Stomach (tissue), 4 donors: Measurements from ENCODE around the gene CTIF.

ENCODE experiments used
- CTCF ChIP-seq, 7 experiments: fragments of 450-650 bp in 4 of 7; fragments of 200-600 bp in 3 of 7; sonication (generic) in 3 of 7; IDR thresholded peaks; one replicate each; pipeline ENCODE4 v1.5.1; 2016 to 2019; ENCODE audit warnings: antibody characterized with exemption in 7 of 7, control low read depth in 2 of 7, mild to moderate bottlenecking in 1 of 7
- EP300 ChIP-seq: sonication (generic); formaldehyde crosslinking; IDR thresholded peaks from one replicate; pipeline ENCODE4 v1.6.1; 2017; ENCODE audit warnings: antibody characterized with exemption
- POLR2A ChIP-seq, 4 donors: fragments of 450-650 bp; IDR thresholded peaks; one replicate each; pipeline ENCODE4 v1.6.1; 2016; ENCODE audit warnings: antibody characterized with exemption in 4 of 4, control low read depth in 2 of 4, mild to moderate bottlenecking in 1 of 4, moderate library complexity in 1 of 4
- POLR2AphosphoS5 ChIP-seq, 3 donors: sonication (generic); formaldehyde crosslinking; IDR thresholded peaks; one replicate each; pipeline ENCODE4 v1.6.1; 2016; ENCODE audit warnings: antibody characterized with exemption in 3 of 3

- TF ChIP-seq CTCF (IDR thresholded peaks at IDR 0.05): no peak
- TF ChIP-seq EP300: no peak
- TF ChIP-seq POLR2A (IDR thresholded peaks at IDR 0.05): no peak
- TF ChIP-seq POLR2AphosphoS5 (IDR thresholded peaks at IDR 0.05): no peak
These were observed 343.5 kb downstream of the CTIF start for GRCh38 chr18:48882379-48882778.
